ENCODE data around the gene GRIN2C.

DNA sequence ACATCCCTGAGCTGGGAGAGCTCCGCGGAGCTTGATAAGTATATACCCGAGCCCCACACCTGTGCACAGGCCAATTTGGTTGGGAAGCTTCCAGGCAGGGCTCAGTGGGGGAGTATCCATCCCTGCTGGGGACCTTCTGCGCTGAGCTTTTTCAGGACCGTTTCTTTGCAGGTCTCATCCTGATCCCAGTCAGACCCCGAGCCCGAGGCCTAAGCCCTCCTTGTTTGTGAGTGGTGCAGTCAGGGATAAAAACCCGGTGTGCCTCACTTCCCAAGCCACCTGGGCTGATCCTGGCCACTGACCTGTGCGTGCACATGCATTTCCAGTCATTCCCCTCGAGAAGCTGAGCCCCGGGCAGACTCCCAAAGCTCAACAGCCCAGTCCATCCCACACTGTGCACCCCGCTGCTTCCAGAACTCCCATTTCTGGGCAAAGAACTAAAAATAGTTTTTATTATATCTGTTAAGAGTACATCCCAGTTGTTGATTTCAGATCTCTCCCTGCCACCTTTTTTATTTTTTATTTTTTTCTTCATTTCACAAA is 56.2 kb downstream of the GRIN2C start:
- TF ChIP-seq, protein P1, sequence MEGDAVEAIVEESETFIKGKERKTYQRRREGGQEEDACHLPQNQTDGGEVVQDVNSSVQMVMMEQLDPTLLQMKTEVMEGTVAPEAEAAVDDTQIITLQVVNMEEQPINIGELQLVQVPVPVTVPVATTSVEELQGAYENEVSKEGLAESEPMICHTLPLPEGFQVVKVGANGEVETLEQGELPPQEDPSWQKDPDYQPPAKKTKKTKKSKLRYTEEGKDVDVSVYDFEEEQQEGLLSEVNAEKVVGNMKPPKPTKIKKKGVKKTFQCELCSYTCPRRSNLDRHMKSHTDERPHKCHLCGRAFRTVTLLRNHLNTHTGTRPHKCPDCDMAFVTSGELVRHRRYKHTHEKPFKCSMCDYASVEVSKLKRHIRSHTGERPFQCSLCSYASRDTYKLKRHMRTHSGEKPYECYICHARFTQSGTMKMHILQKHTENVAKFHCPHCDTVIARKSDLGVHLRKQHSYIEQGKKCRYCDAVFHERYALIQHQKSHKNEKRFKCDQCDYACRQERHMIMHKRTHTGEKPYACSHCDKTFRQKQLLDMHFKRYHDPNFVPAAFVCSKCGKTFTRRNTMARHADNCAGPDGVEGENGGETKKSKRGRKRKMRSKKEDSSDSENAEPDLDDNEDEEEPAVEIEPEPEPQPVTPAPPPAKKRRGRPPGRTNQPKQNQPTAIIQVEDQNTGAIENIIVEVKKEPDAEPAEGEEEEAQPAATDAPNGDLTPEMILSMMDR (IDR thresholded peaks at IDR 0.05): no peak
- TF ChIP-seq EZH2phosphoT487 (IDR thresholded peaks at IDR 0.05) (no peak), EZH2 (IDR thresholded peaks at IDR 0.05) (no peak)
